ENCODE data around the gene OIP5. TPM values are rescaled to one million over a fixed set of nuclear protein-coding genes. Genes with fewer than 3 reads are reported as not detected.

OIP5 gene
- total and polyA plus RNA-seq, 4 donors, result 0.17 to 11.8 (median 1.1) TPM

- Histone ChIP-seq H3K4me1 (ENCODE audit: control insufficient read depth in 4 of 4, insufficient read depth in 4 of 4, low read length in 3 of 4) (peaks cover 0 to 22% (median 8%) of the 10 kb centered on the region in 4 donors), H3K27me3 (ENCODE audit: control insufficient read depth in 4 of 4, insufficient read depth in 4 of 4, low read length in 3 of 4) (no peaks in the 10 kb centered on the region), H3K27ac (ENCODE audit: low read depth in 1 of 2, low read length in 2 of 2) (peak overlapping the region; percentile 77 to 79), H3K36me3 (ENCODE audit: control insufficient read depth in 4 of 4, insufficient read depth in 3 of 4, low read depth in 1 of 4, low read length in 3 of 4) (no peaks in the 10 kb centered on the region), H3K9ac (ENCODE audit: low read depth in 1 of 2, low read length in 2 of 2) (peak overlapping the region; percentile 29 to 75), H3K4me3 (ENCODE audit: low read depth in 1 of 3, low read length in 3 of 3) (peak overlapping the region; percentile 60 to 79 (median 72)), H3K9me3 (ENCODE audit: control insufficient read depth in 4 of 4, low read length in 3 of 4) (no peaks in the 10 kb centered on the region)
- no peak for DNase-seq (ENCODE audit: low spot score)
- TF ChIP-seq HNF4A (conservative IDR thresholded peaks at IDR 0.05) (peak in 1 of 2 donors; percentile 5), SP1 (IDR thresholded peaks at IDR 0.05) (no peak)
- under 1% methylated on average over 26 of the region's 26 CpGs for WGBS
Measured at GRCh38 chr15:41333026-41333562, 703 bp upstream of the OIP5 start.

GRCh38 chr15:41331833-41332193, 578 bp downstream of the OIP5 start:
- Histone ChIP-seq H3K4me3 (ENCODE audit: low read depth in 1 of 3, low read length in 3 of 3) (peak overlapping the region; percentile 74 to 99 (median 95)), H3K27me3 (ENCODE audit: control insufficient read depth in 4 of 4, insufficient read depth in 4 of 4, low read length in 3 of 4) (no peaks in the 10 kb centered on the region), H3K4me1 (ENCODE audit: control insufficient read depth in 4 of 4, insufficient read depth in 4 of 4, low read length in 3 of 4) (peaks cover 0 to 22% (median 8%) of the 10 kb centered on the region in 4 donors), H3K27ac (ENCODE audit: low read depth in 1 of 2, low read length in 2 of 2) (peak overlapping the region in 1 of 2 donors; percentile 19), H3K9ac (ENCODE audit: low read depth in 1 of 2, low read length in 2 of 2) (peak overlapping the region; percentile 54 to 84), H3K9me3 (ENCODE audit: control insufficient read depth in 4 of 4, low read length in 3 of 4) (no peaks in the 10 kb centered on the region), H3K36me3 (ENCODE audit: control insufficient read depth in 4 of 4, insufficient read depth in 3 of 4, low read depth in 1 of 4, low read length in 3 of 4) (no peaks in the 10 kb centered on the region)
- 3% methylated on average over 14 of the region's 14 CpGs for WGBS
- no peak for DNase-seq (ENCODE audit: low spot score)
- no peak for TF ChIP-seq EGR1 (IDR thresholded peaks at IDR 0.05; ENCODE audit: low read depth in 2 of 2)
- no peak for TF ChIP-seq RXRA (IDR thresholded peaks at IDR 0.05)
- TF ChIP-seq RAD21 (IDR thresholded peaks at IDR 0.05), result peak; percentile 75 to 86
- TF ChIP-seq, protein P1, sequence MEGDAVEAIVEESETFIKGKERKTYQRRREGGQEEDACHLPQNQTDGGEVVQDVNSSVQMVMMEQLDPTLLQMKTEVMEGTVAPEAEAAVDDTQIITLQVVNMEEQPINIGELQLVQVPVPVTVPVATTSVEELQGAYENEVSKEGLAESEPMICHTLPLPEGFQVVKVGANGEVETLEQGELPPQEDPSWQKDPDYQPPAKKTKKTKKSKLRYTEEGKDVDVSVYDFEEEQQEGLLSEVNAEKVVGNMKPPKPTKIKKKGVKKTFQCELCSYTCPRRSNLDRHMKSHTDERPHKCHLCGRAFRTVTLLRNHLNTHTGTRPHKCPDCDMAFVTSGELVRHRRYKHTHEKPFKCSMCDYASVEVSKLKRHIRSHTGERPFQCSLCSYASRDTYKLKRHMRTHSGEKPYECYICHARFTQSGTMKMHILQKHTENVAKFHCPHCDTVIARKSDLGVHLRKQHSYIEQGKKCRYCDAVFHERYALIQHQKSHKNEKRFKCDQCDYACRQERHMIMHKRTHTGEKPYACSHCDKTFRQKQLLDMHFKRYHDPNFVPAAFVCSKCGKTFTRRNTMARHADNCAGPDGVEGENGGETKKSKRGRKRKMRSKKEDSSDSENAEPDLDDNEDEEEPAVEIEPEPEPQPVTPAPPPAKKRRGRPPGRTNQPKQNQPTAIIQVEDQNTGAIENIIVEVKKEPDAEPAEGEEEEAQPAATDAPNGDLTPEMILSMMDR (IDR thresholded peaks at IDR 0.05; ENCODE audit: low read depth, low read length, missing input control), result peak; percentile 67

DNA sequence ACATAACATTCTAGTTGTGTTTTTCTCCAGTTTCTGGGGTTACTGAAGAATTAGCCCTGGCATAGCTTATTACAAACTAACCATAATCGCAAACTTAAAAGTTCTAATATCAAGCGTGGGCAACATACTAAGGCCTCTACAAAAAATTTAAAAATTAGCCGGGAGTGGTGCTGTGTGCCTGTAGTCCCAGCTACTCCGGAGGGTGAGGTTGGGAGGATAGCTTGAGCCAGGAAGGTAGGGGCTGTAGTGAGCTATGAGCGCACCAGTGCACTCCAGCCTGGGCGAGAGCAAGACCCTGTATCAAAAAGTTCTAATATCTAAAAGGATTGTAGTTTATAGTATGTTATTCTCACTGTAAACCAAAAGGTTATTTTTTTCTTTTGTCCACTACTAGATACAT, 1.1 kb downstream of the OIP5 start:
- no peak overlapping the region for H3K4me3 ChIP-seq (ENCODE audit: low read depth in 1 of 3, low read length in 3 of 3)

More for the DNA sequence above, 1.1 kb downstream of the OIP5 start:
- Histone ChIP-seq H3K36me3 (ENCODE audit: control insufficient read depth in 4 of 4, insufficient read depth in 3 of 4, low read depth in 1 of 4, low read length in 3 of 4) (no peaks in the 10 kb centered on the region), H3K9me3 (ENCODE audit: control insufficient read depth in 4 of 4, low read length in 3 of 4) (no peaks in the 10 kb centered on the region), H3K27me3 (ENCODE audit: control insufficient read depth in 4 of 4, insufficient read depth in 4 of 4, low read length in 3 of 4) (no peaks in the 10 kb centered on the region), H3K4me1 (ENCODE audit: control insufficient read depth in 4 of 4, insufficient read depth in 4 of 4, low read length in 3 of 4) (peaks cover 0 to 22% (median 8%) of the 10 kb centered on the region in 4 donors), H3K27ac (ENCODE audit: low read depth in 1 of 2, low read length in 2 of 2) (no peak overlapping the region), H3K9ac (ENCODE audit: low read depth in 1 of 2, low read length in 2 of 2) (peak overlapping the region in 1 of 2 donors; percentile 84)
- no peak for DNase-seq (ENCODE audit: low spot score)
- WGBS, result 84% methylated on average over 6 of the region's 6 CpGs
- TF ChIP-seq HNF4G (IDR thresholded peaks at IDR 0.05), result no peak
- TF ChIP-seq ZBTB33 (IDR thresholded peaks at IDR 0.05), result no peak
